Fibroblast of skin of right biceps (primary cell): ENCODE data around the gene ITPRID2.

ENCODE experiments used
- DNase-seq: peaks from one replicate; pipeline ENCODE4 v3.0.0-alpha.2; 2013

The ITPRID2 gene

GRCh38 chr2:181891258-181891965 is at the start of gene ITPRID2:
TSS of gene ITPRID2 (plus strand) at chr2:181891730. CDS start at chr2:181892067, 337 bp downstream.
- DNase-seq = peak; percentile 88

- DNase-seq = no peak
These were observed 46.8 kb upstream of the ITPRID2 start for GRCh38 chr2:181844551-181845290.

GRCh38 chr2:181846399-181847197 is 44.9 kb upstream of the ITPRID2 start:
- no peak for DNase-seq

GRCh38 chr2:181847198-181847556 is 44.4 kb upstream of the ITPRID2 start:
- DNase-seq = no peak

GRCh38 chr2:181847702-181848101 is 43.8 kb upstream of the ITPRID2 start:
- DNase-seq = no peak

GRCh38 chr2:181848261-181848886 is 43.2 kb upstream of the ITPRID2 start:
- DNase-seq = peak; percentile 14

GRCh38 chr2:181849601-181850000 is 41.9 kb upstream of the ITPRID2 start:
- no peak for DNase-seq

GRCh38 chr2:181850936-181851560 is 40.5 kb upstream of the ITPRID2 start:
- DNase-seq = no peak

- DNase-seq = no peak
These were observed 39.8 kb upstream of the ITPRID2 start for GRCh38 chr2:181851726-181852125.

- DNase-seq = no peak
These were observed 37.8 kb upstream of the ITPRID2 start for GRCh38 chr2:181853696-181854095.

- peak; percentile 3 for DNase-seq
These were observed 34.0 kb upstream of the ITPRID2 start for GRCh38 chr2:181857483-181857882.

- DNase-seq = no peak
These were observed 32.9 kb upstream of the ITPRID2 start for GRCh38 chr2:181858600-181858999.

- no peak for DNase-seq
These were observed 32.4 kb upstream of the ITPRID2 start for GRCh38 chr2:181859123-181859522.

- DNase-seq = no peak
These were observed 31.7 kb upstream of the ITPRID2 start for GRCh38 chr2:181859803-181860202.

GRCh38 chr2:181861379-181861778 is 30.2 kb upstream of the ITPRID2 start:
- no peak for DNase-seq

GRCh38 chr2:181862583-181863281 is 28.8 kb upstream of the ITPRID2 start:
- DNase-seq = no peak

GRCh38 chr2:181872178-181872577 is 19.4 kb upstream of the ITPRID2 start:
- no peak for DNase-seq

GRCh38 chr2:181876614-181877063 is 14.9 kb upstream of the ITPRID2 start:
- peak; percentile 49 for DNase-seq

GRCh38 chr2:181877181-181877664 is 14.3 kb upstream of the ITPRID2 start:
- DNase-seq = no peak

GRCh38 chr2:181878448-181878847 is 13.1 kb upstream of the ITPRID2 start:
- no peak for DNase-seq

GRCh38 chr2:181879295-181879694 is 12.2 kb upstream of the ITPRID2 start:
- DNase-seq = no peak
